Keratinocyte (primary cell): Measurements from ENCODE around the gene NKAP. TPM values are rescaled to one million over a fixed set of nuclear protein-coding genes. Genes with fewer than 3 reads are reported as not detected.

Experiments
- DNase-seq: peaks from one replicate; pipeline ENCODE4 v3.0.0-alpha.2; 2011; ENCODE audit warnings: low read depth, missing footprints, low spot score
- FAIRE-seq: peaks from 2 replicates; lab custom pipeline; 2011; peaks lifted over from hg19 to GRCh38; lab: Jason Lieb, UNC
- H2AFZ ChIP-seq: 2 replicates; pipeline ENCODE4 v1.6.0; 2012; ENCODE audit warnings: low read length, control low read depth, inconsistent platforms; ENCODE audit not compliant: control insufficient read depth
- H3K27ac ChIP-seq: 2 replicates; pipeline ENCODE4 v1.5.1; 2011; ENCODE audit warnings: low read length; ENCODE audit not compliant: control insufficient read depth, insufficient read depth
- H3K27me3 ChIP-seq: 3 replicates; pipeline ENCODE4 v1.6.0; 2011; ENCODE audit warnings: low read length; ENCODE audit not compliant: control insufficient read depth, insufficient read depth; ENCODE audit errors: extremely low read depth
- H3K36me3 ChIP-seq, 2 experiments: 2 replicates in 1 of 2; 3 replicates in 1 of 2; pipeline ENCODE4 v1.5.1; 2011; ENCODE audit warnings: low read length in 2 of 2, mild to moderate bottlenecking in 1 of 2; ENCODE audit not compliant: control insufficient read depth in 2 of 2, insufficient read depth in 2 of 2; ENCODE audit errors: extremely low read depth in 1 of 2
- H3K4me1 ChIP-seq: 3 replicates; pipeline ENCODE4 v1.5.1; 2011; ENCODE audit warnings: low read length; ENCODE audit not compliant: control insufficient read depth, insufficient read depth; ENCODE audit errors: extremely low read depth
- H3K4me2 ChIP-seq: 3 replicates; pipeline ENCODE4 v1.6.0; 2011; ENCODE audit warnings: low read depth, low read length; ENCODE audit not compliant: control insufficient read depth, insufficient read depth; ENCODE audit errors: extremely low read depth
- H3K4me3 ChIP-seq, 3 experiments: fragments of 200-600 bp in 1 of 3; sonication (generic) in 1 of 3; 2 replicates in 2 of 3; 3 replicates in 1 of 3; pipeline ENCODE4 v1.5.1; 2011 to 2016; ENCODE audit warnings: low read length in 3 of 3, mild to moderate bottlenecking in 3 of 3, control low read depth in 2 of 3, inconsistent platforms in 1 of 3, low read depth in 1 of 3, mixed read lengths in 1 of 3, mixed run types in 1 of 3, moderate library complexity in 1 of 3; ENCODE audit not compliant: control insufficient read depth in 2 of 3, insufficient read depth in 2 of 3; ENCODE audit errors: extremely low read depth in 1 of 3
- H3K79me2 ChIP-seq: 2 replicates; pipeline ENCODE4 v1.6.0; 2012; ENCODE audit warnings: low read length; ENCODE audit not compliant: control insufficient read depth, insufficient read depth
- H3K9ac ChIP-seq: 3 replicates; pipeline ENCODE4 v1.6.0; 2011; ENCODE audit warnings: low read length; ENCODE audit not compliant: control insufficient read depth, insufficient read depth; ENCODE audit errors: extremely low read depth
- H3K9me1 ChIP-seq: 3 replicates; pipeline ENCODE4 v1.6.0; 2011; ENCODE audit warnings: low read length; ENCODE audit not compliant: control insufficient read depth, insufficient read depth; ENCODE audit errors: extremely low read depth
- H3K9me3 ChIP-seq: 2 replicates; pipeline ENCODE4 v1.5.1; 2012; ENCODE audit warnings: low read depth, low read length; ENCODE audit not compliant: control insufficient read depth
- H4K20me1 ChIP-seq: 3 replicates; pipeline ENCODE4 v1.6.0; 2011; ENCODE audit warnings: low read length; ENCODE audit not compliant: control insufficient read depth, insufficient read depth; ENCODE audit errors: extremely low read depth
- EZH2 ChIP-seq: IDR thresholded peaks from one replicate; pipeline ENCODE4 v1.6.1; 2012; ENCODE audit warnings: inconsistent platforms, mild to moderate bottlenecking, low read length, moderate library complexity
- dilution Hi-C: fragments of 300-500 bp; cut with MboI; formaldehyde crosslinking; loops from one replicate; pipeline ENCODE4 v1.7.0; 2020; ENCODE audit warnings: low sequenced_read_pairs; ENCODE audit not compliant: extremely low pct_ligation_motif_present
- polyA plus RNA-seq, 5 experiments: library from polyadenylated mRNA; depleted of rRNA in 3 of 5; stranded (reverse) in 3 of 5; stranded (forward) in 1 of 5; unstranded in 1 of 5; fragments of >200 nt; gene quantifications; 1 replicate in 1 of 5; 2 replicates in 3 of 5; 3 replicates in 1 of 5; pipeline versions ENCODE4 v1.2.1 to v1.2.3, GENCODE V29; 2011 to 2012; ENCODE audit warnings: missing spikeins in 2 of 5, low read depth in 1 of 5, low replicate concordance in 1 of 5
- TF ChIP-seq, protein P1 (sequence below), 3 experiments: IDR thresholded peaks in 1 of 3; conservative IDR thresholded peaks in 1 of 3; optimal IDR thresholded peaks in 1 of 3; 2 replicates in 2 of 3; 3 replicates in 1 of 3; pipeline versions ENCODE3 to v1.5.1; 2011; ENCODE audit warnings: low read length in 3 of 3, mild to moderate bottlenecking in 3 of 3, moderate library complexity in 2 of 3, control low read depth in 1 of 3, inconsistent platforms in 1 of 3; ENCODE audit not compliant: insufficient read depth in 2 of 3; ENCODE audit errors: extremely low read depth in 1 of 3

NKAP gene
- polyA plus RNA-seq, 1 donor (not counting 4 experiments of a cell fraction or from before 2014, with no cell fraction given), result 4.6 TPM

DNA sequence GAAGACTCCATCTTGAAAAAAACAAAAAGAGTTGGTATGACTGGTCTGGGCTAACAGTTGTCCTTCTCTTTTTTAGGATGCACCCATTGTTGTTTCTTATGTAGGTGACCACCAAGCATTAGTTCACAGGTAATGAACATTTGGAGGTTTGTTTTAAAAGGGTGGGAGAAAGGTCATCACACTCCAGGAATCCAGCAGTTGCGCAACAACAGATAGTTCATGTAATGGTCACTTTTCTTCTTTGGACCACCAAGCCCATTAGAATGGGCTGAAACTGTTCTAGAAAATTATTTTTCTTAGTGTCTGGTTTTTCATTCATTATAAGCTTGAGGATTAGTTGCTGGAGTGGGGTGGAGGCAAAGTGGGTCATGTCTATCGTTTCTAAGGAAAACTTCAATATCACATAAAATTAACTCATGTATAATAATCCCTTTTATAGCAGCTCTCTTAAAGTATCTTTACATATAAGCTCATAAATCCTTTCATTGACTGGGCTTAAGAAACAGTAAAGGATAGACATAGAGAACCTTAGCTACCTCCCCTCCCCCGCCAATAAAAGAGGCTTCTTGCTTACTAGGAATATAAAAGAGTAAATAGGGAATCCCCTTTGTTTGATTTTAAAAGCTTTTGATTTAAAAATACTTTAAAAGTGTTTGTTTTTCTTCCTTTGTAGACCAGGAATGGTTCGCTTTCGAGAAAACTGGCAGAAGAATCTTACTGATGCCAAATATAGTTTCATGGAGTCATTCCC is 23.5 kb downstream of the NKAP start:
- Histone ChIP-seq H4K20me1 (no peaks in the 10 kb centered on the region), H3K4me2 (no peak overlapping the region), H3K79me2 (no peaks in the 10 kb centered on the region), H3K4me3 (no peak overlapping the region), H3K27me3 (no peaks in the 10 kb centered on the region), H3K9me3 (no peaks in the 10 kb centered on the region), H3K36me3 (no peaks in the 10 kb centered on the region), H3K27ac (no peak overlapping the region), H3K4me1 (no peaks in the 10 kb centered on the region), H3K9me1 (no peaks in the 10 kb centered on the region), H2AFZ (no peak overlapping the region), H3K9ac (no peak overlapping the region)
- DNase-seq (no peak), FAIRE-seq (no peak)
- no peak for TF ChIP-seq EZH2
- TF ChIP-seq, protein P1, sequence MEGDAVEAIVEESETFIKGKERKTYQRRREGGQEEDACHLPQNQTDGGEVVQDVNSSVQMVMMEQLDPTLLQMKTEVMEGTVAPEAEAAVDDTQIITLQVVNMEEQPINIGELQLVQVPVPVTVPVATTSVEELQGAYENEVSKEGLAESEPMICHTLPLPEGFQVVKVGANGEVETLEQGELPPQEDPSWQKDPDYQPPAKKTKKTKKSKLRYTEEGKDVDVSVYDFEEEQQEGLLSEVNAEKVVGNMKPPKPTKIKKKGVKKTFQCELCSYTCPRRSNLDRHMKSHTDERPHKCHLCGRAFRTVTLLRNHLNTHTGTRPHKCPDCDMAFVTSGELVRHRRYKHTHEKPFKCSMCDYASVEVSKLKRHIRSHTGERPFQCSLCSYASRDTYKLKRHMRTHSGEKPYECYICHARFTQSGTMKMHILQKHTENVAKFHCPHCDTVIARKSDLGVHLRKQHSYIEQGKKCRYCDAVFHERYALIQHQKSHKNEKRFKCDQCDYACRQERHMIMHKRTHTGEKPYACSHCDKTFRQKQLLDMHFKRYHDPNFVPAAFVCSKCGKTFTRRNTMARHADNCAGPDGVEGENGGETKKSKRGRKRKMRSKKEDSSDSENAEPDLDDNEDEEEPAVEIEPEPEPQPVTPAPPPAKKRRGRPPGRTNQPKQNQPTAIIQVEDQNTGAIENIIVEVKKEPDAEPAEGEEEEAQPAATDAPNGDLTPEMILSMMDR (optimal IDR thresholded peaks at IDR 0.05 in 1 of 3, IDR thresholded peaks at IDR 0.05 in 1 of 3, conservative IDR thresholded peaks at IDR 0.05 in 1 of 3; ENCODE audit: extremely low read depth in 1 of 3, insufficient read depth in 2 of 3, low read length in 3 of 3), result no peak
- dilution Hi-C loops, result no loop called here

DNA sequence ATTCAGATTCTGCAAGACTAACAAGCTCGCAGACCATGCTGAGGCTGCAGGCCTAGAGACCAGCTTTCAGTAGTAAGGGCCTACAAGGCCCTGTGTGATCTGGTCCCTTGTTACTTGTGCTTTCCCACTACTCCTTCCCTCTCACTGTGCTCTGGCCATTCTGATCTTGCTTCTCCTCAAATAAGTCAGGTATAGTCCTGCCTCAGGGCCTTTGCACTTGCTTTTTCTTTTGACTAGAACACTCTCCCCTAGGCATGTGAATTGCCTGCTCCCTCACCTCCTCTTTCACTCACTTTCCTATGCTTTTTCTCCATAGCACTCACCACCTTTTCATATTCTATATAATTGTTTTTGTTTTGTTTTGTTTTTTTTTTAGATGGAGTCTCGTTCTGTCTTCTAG is 25.7 kb downstream of the NKAP start:
- TF ChIP-seq, protein P1 (optimal IDR thresholded peaks at IDR 0.05 in 1 of 3, IDR thresholded peaks at IDR 0.05 in 1 of 3, conservative IDR thresholded peaks at IDR 0.05 in 1 of 3; ENCODE audit: extremely low read depth in 1 of 3, insufficient read depth in 2 of 3, low read length in 3 of 3), result no peak
- no peak for TF ChIP-seq EZH2
- no peaks in the 10 kb centered on the region for H3K9me3 ChIP-seq

More for the DNA sequence above, 25.7 kb downstream of the NKAP start:
- no peaks in the 10 kb centered on the region for H3K27me3 ChIP-seq
- no peak for DNase-seq
- no peaks in the 10 kb centered on the region for H4K20me1 ChIP-seq
- dilution Hi-C loops, result no loop called here
- FAIRE-seq, result no peak
- H3K9ac ChIP-seq, result no peak overlapping the region
- no peak overlapping the region for H2AFZ ChIP-seq
- no peak overlapping the region for H3K27ac ChIP-seq
- no peak overlapping the region for H3K4me2 ChIP-seq
- H3K9me1 ChIP-seq, result no peaks in the 10 kb centered on the region
- no peaks in the 10 kb centered on the region for H3K4me1 ChIP-seq
- H3K4me3 ChIP-seq, result no peak overlapping the region
- H3K79me2 ChIP-seq, result no peaks in the 10 kb centered on the region
- H3K36me3 ChIP-seq, result no peaks in the 10 kb centered on the region
